SU-DHL-6 (cell line): ENCODE data around the gene ARMC9.
"Not testable (repeated sequence)": the region's sequence is repeated elsewhere in the genome, so short reads cannot be mapped to it uniquely, and the experiment has no call there.

ENCODE experiments used
- H2AFZ ChIP-seq: fragments of 200-600 bp; sonication (generic); 2 replicates; pipeline ENCODE4 v1.6.1; 2014; ENCODE audit warnings: low read depth, mild to moderate bottlenecking, moderate library complexity, mixed read lengths, antibody characterized with exemption, low read length; ENCODE audit not compliant: severe bottlenecking
- H3F3A ChIP-seq: fragments of 200-600 bp; shearing (Covaris generic); 2 replicates; pipeline ENCODE4 v1.6.0; 2016; ENCODE audit warnings: antibody characterized with exemption, mild to moderate bottlenecking; ENCODE audit not compliant: insufficient read depth
- H3K27ac ChIP-seq: fragments of 200-600 bp; sonication (generic); 2 replicates; pipeline ENCODE4 v1.5.1; 2016; ENCODE audit warnings: low read depth, mild to moderate bottlenecking, low read length, moderate library complexity, mixed read lengths
- H3K27me3 ChIP-seq: fragments of 200-600 bp; sonication (generic), shearing (Covaris generic); 2 replicates; pipeline ENCODE4 v1.6.0; 2014; ENCODE audit warnings: mild to moderate bottlenecking, low read length
- H3K36me3 ChIP-seq: fragments of 200-600 bp; sonication (generic); 2 replicates; pipeline ENCODE4 v1.6.1; 2014; ENCODE audit warnings: mild to moderate bottlenecking, low read length, mixed read lengths
- H3K4me2 ChIP-seq: fragments of 300-600, 200-600 bp; shearing (Covaris generic), sonication (generic); 2 replicates; pipeline ENCODE4 v1.6.0; 2014; ENCODE audit warnings: low read length, low read depth, mild to moderate bottlenecking; ENCODE audit not compliant: poor library complexity, severe bottlenecking
- H3K4me3 ChIP-seq: fragments of 200-600 bp; sonication (generic); 2 replicates; pipeline ENCODE4 v1.5.1; 2014; ENCODE audit warnings: antibody characterized with exemption, low read length, mild to moderate bottlenecking, mixed read lengths; ENCODE audit not compliant: insufficient read depth, poor library complexity, severe bottlenecking
- H3K79me2 ChIP-seq: fragments of 200-600 bp; sonication (generic); 2 replicates; pipeline ENCODE4 v1.6.1; 2014; ENCODE audit warnings: mild to moderate bottlenecking, low read length, moderate library complexity; ENCODE audit not compliant: insufficient read depth
- H3K9ac ChIP-seq: fragments of 200-600 bp; sonication (generic); 2 replicates; pipeline ENCODE4 v1.7.0; 2014; ENCODE audit warnings: mild to moderate bottlenecking, low read length
- H3K9me2 ChIP-seq: fragments of 200-600 bp; sonication (generic); replicated peaks from 2 replicates; pipeline ENCODE4 v1.6.1; 2014; ENCODE audit warnings: low read length; ENCODE audit not compliant: insufficient read depth
- H3K9me3 ChIP-seq: fragments of 200-600 bp; sonication (generic); 2 replicates; pipeline ENCODE4 v1.6.1; 2014; ENCODE audit warnings: low read length, mixed read lengths; ENCODE audit not compliant: insufficient read depth
- H4K20me1 ChIP-seq: fragments of 200-600 bp; sonication (generic); 2 replicates; pipeline ENCODE4 v1.6.1; 2014; ENCODE audit warnings: low read depth, mild to moderate bottlenecking, antibody characterized with exemption, low read length, moderate library complexity, mixed read lengths
- CTCF ChIP-seq: fragments of 200-600 bp; sonication (generic); IDR thresholded peaks from one replicate; pipeline ENCODE4 v1.5.1; 2017; ENCODE audit warnings: antibody characterized with exemption, mild to moderate bottlenecking, low read length, moderate library complexity; ENCODE audit not compliant: insufficient read depth, poor library complexity, severe bottlenecking
- EZH2phosphoT487 ChIP-seq: fragments of 200-600 bp; sonication (generic), shearing (Covaris generic); conservative IDR thresholded peaks from 2 replicates; pipeline ENCODE4 v1.6.1; 2018; ENCODE audit warnings: mild to moderate bottlenecking, antibody characterized with exemption, low read length, moderate library complexity, mixed read lengths

The ARMC9 gene

DNA sequence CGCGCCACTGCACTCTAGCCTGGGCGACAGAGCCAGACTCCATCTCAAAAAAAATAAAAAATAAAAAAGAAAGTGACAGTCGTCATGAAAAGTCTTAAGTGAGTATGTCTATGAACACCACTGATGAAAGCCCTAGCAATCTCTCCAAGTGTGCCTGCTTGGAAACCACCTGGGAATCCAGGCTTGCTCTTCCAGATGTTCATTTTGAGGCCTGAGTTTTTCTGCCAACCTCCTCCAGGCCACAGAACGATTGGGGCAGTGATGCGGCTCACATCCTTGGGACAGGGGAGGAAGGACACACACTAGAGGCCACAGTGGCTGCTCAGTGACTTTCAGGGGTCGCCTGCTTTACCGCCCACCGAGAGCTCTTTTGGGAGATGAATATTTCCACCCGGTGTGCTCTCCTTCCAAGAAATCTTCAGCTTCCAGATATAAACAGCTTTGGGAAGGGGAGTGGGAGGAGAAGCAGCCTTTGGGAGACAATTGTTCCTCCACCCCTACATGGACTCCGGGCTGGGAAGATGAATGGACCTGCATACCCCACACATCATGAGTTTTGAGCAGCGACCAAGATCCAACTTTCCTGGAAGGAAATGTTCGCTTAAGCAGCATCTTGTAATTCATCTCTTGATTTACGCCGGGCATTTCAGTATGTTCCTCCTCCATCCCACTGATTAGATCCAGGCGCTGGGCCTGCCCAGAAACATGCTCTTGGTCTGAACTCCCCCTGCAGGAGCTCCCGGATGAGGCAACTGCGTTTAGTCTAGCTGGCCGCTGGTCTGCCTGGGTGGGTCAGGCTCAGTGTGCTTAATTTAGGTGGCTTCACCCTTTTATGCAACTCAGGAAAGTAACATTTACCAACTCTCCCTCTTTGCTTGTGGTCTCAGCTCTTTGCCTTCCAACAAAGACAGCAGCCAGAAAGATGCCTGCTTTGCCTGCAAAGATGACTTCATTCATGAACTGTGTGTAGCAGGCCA is 6.2 kb upstream of the ARMC9 start:
- Histone ChIP-seq H3K27ac (no peak overlapping the region), H3K9ac (no peak overlapping the region), H3K9me3 (no peaks in the 10 kb centered on the region), H3K9me2 (no peaks in the 10 kb centered on the region), H3K4me3 (no peak overlapping the region), H4K20me1 (no peaks in the 10 kb centered on the region), H3K4me2 (no peak overlapping the region), H3K79me2 (no peaks in the 10 kb centered on the region), H3K27me3 (no peaks in the 10 kb centered on the region), H3F3A (no peaks in the 10 kb centered on the region), H2AFZ (no peak overlapping the region), H3K36me3 (no peaks in the 10 kb centered on the region)
- TF ChIP-seq EZH2phosphoT487 (no peak), CTCF (no peak)

DNA sequence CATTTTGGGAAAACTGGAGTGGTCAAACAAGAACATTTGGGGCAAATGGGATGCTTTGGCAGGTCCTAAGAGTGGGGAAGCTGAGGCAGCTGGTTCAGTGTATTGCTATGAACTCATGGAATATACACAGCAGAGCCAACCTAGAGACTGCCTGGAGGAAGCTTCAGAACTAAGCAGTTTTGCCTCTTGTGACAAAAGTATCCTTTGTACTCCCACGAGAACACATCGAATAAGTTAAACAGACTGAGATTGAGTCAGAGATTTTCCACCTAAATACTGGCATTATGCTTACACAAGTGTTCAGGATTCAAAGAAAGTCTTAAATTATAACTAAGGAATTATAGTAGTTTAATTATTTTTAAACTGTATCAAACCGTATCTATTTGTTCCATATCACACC is 5.2 kb upstream of the ARMC9 start:
- no peaks in the 10 kb centered on the region for H3F3A ChIP-seq
- H3K4me2 ChIP-seq: no peak overlapping the region
- no peaks in the 10 kb centered on the region for H3K27me3 ChIP-seq
- no peak overlapping the region for H2AFZ ChIP-seq
- TF ChIP-seq CTCF (no peak), EZH2phosphoT487 (no peak)
- H3K4me3 ChIP-seq: no peak overlapping the region
- H3K9ac ChIP-seq: no peak overlapping the region
- H3K36me3 ChIP-seq: no peaks in the 10 kb centered on the region
- H3K79me2 ChIP-seq: no peaks in the 10 kb centered on the region
- no peaks in the 10 kb centered on the region for H3K9me3 ChIP-seq
- H4K20me1 ChIP-seq: no peaks in the 10 kb centered on the region
- H3K9me2 ChIP-seq: no peaks in the 10 kb centered on the region
- H3K27ac ChIP-seq: no peak overlapping the region

- Histone ChIP-seq H3K9me2 (no peaks in the 10 kb centered on the region), H3K79me2 (no peaks in the 10 kb centered on the region), H3K4me3 (no peak overlapping the region), H4K20me1 (no peaks in the 10 kb centered on the region), H3K36me3 (no peaks in the 10 kb centered on the region), H3K9me3 (no peaks in the 10 kb centered on the region), H2AFZ (no peak overlapping the region), H3K27me3 (no peaks in the 10 kb centered on the region), H3K27ac (no peak overlapping the region), H3K9ac (no peak overlapping the region), H3F3A (no peaks in the 10 kb centered on the region), H3K4me2 (no peak overlapping the region)
- no peak for TF ChIP-seq EZH2phosphoT487
- TF ChIP-seq CTCF: no peak
Observed at GRCh38 chr2:231196592-231196991, 1.8 kb upstream of the ARMC9 start.

- not testable (repeated sequence) for H3K9me2 ChIP-seq, H3F3A ChIP-seq, H3K27me3 ChIP-seq, H3K27ac ChIP-seq, H3K9me3 ChIP-seq, H3K36me3 ChIP-seq, H3K4me3 ChIP-seq, H3K79me2 ChIP-seq, H4K20me1 ChIP-seq, H3K9ac ChIP-seq
- H2AFZ ChIP-seq: peak overlapping the region; percentile 98
- H3K4me2 ChIP-seq: peak overlapping the region; percentile 94
Observed at GRCh38 chr2:231197196-231197595, 1.2 kb upstream of the ARMC9 start.
